Progenitor cell of endocrine pancreas (in vitro differentiated cells): ENCODE data around the gene C2orf66. TPM values are rescaled to one million over a fixed set of nuclear protein-coding genes. Genes with fewer than 3 reads are reported as not detected.
A peak's percentile ranks its signal among the peaks of the same experiment; 100 is the strongest.

Experiments used
- DNase-seq: peaks from one replicate; pipeline ENCODE4 v3.0.0; 2021; ENCODE audit warnings: low spot score; ENCODE audit not compliant: unreplicated experiment
- H3K27ac Mint-ChIP-seq: 2 replicates; pipeline ENCODE4 v1.8.0; 2021; ENCODE audit warnings: mild to moderate bottlenecking, moderate library complexity, mixed read lengths
- H3K27me3 Mint-ChIP-seq: 2 replicates; pipeline ENCODE4 v1.8.0; 2021; ENCODE audit warnings: mixed read lengths
- H3K36me3 Mint-ChIP-seq: 2 replicates; pipeline ENCODE4 v1.8.0; 2022; ENCODE audit warnings: mixed read lengths; ENCODE audit not compliant: insufficient read depth
- H3K4me1 Mint-ChIP-seq: 2 replicates; pipeline ENCODE4 v1.8.0; 2021; ENCODE audit warnings: low read depth, mixed read lengths
- H3K4me3 Mint-ChIP-seq: 2 replicates; pipeline ENCODE4 v1.8.0; 2021; ENCODE audit warnings: low read depth, mild to moderate bottlenecking, moderate library complexity, mixed read lengths
- H3K9me3 Mint-ChIP-seq: 2 replicates; pipeline ENCODE4 v1.8.0; 2021; ENCODE audit warnings: low read depth, mixed read lengths
- total RNA-seq: library from RNA; stranded (reverse); gene quantifications from 2 replicates; pipeline ENCODE4 v1.2.1, GENCODE V29; 2021
- TF ChIP-seq, protein P1 (sequence below): fragments of 200-600 bp; sonication (generic); IDR thresholded peaks from one replicate; pipeline ENCODE4 v1.5.0; 2021; ENCODE audit warnings: antibody characterized with exemption, mild to moderate bottlenecking; ENCODE audit not compliant: unreplicated experiment

The C2orf66 gene
- total RNA-seq, 1 donor from 2014 or later, result 0.38 TPM

DNA sequence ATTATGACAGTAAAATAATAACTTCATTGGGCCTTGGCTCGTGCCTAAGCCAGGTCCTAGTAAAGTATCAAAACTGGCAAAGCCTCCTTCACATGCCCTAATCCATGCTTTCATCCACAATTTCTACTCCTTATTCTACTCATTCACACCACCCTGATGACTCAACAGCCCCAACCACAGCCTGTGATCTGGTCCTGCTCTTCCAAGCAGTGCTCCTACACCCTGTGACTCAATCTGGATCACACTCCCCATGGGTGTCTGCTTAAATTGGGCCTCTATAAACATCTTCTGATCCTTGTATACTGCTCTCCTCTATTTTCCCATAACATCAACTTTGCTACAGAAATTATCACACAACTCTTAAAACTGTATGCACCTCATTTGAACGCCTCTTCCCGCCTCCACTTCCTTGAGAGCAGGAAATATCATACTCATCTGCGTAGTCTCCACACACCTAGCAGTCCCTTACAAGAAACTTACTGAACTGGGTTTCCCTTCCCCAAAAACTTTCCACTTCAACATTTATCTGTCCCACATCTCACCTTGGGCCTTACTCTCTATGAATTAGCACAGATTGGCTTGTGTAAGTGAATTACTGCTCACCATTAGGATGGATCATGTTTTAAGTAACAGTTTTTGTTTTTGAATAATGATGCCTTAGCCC lies 25.6 kb downstream of the C2orf66 start:
- Mint-ChIP-seq H3K36me3 (peaks cover 23% of the 10 kb centered on the region), H3K9me3 (no peaks in the 10 kb centered on the region), H3K4me3 (no peak overlapping the region), H3K4me1 (no peaks in the 10 kb centered on the region), H3K27me3 (no peaks in the 10 kb centered on the region), H3K27ac (no peak overlapping the region)
- DNase-seq, result no peak
- TF ChIP-seq, protein P1, sequence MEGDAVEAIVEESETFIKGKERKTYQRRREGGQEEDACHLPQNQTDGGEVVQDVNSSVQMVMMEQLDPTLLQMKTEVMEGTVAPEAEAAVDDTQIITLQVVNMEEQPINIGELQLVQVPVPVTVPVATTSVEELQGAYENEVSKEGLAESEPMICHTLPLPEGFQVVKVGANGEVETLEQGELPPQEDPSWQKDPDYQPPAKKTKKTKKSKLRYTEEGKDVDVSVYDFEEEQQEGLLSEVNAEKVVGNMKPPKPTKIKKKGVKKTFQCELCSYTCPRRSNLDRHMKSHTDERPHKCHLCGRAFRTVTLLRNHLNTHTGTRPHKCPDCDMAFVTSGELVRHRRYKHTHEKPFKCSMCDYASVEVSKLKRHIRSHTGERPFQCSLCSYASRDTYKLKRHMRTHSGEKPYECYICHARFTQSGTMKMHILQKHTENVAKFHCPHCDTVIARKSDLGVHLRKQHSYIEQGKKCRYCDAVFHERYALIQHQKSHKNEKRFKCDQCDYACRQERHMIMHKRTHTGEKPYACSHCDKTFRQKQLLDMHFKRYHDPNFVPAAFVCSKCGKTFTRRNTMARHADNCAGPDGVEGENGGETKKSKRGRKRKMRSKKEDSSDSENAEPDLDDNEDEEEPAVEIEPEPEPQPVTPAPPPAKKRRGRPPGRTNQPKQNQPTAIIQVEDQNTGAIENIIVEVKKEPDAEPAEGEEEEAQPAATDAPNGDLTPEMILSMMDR, result no peak

DNA sequence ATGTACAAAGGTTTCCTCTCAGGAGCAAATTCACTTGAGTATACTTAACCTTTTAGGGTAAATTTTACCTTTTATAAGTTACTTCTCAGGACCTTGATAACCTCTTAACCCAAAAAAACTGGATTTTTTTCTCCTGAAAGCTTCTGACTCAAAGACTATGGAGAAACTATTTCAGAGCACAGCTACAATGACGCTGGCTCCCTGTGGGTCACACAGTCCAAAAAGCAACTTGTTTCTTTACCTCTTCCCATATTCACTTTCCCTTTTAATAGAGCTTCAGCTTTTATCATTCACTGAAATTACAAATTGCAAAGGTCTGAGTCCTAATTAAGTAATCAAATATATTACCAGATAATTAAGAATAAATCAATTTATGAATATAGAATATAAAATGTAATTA lies 42.1 kb downstream of the C2orf66 start:
- Mint-ChIP-seq H3K4me1 (no peaks in the 10 kb centered on the region), H3K9me3 (no peaks in the 10 kb centered on the region), H3K36me3 (peaks cover 20% of the 10 kb centered on the region), H3K27ac (no peak overlapping the region), H3K27me3 (no peaks in the 10 kb centered on the region), H3K4me3 (no peak overlapping the region)
- no peak for DNase-seq
- TF ChIP-seq, protein P1, result no peak

DNA sequence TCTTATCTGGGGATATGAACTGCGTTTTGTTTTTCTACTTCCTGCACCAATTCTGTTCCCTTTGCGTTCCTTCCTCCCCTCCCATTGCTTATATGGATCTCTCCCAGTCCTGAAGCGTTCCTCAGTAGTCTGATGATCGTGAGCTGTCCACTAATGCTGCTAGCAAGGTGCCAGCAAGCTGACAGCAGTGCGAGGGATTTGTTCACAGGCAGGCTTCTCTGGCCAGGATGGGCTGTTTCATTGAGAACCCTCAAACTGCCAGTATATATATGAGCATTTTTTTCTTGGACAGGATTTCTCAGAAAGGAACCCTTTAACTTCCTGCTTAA lies 49.8 kb downstream of the C2orf66 start:
- H3K36me3 Mint-ChIP-seq, result peaks cover 47% of the 10 kb centered on the region
- no peak overlapping the region for H3K27ac Mint-ChIP-seq
- TF ChIP-seq, protein P1, result no peak
- no peaks in the 10 kb centered on the region for H3K27me3 Mint-ChIP-seq
- no peak for DNase-seq
- no peaks in the 10 kb centered on the region for H3K4me1 Mint-ChIP-seq
- no peak overlapping the region for H3K4me3 Mint-ChIP-seq
- peaks cover 33% of the 10 kb centered on the region for H3K9me3 Mint-ChIP-seq

DNA sequence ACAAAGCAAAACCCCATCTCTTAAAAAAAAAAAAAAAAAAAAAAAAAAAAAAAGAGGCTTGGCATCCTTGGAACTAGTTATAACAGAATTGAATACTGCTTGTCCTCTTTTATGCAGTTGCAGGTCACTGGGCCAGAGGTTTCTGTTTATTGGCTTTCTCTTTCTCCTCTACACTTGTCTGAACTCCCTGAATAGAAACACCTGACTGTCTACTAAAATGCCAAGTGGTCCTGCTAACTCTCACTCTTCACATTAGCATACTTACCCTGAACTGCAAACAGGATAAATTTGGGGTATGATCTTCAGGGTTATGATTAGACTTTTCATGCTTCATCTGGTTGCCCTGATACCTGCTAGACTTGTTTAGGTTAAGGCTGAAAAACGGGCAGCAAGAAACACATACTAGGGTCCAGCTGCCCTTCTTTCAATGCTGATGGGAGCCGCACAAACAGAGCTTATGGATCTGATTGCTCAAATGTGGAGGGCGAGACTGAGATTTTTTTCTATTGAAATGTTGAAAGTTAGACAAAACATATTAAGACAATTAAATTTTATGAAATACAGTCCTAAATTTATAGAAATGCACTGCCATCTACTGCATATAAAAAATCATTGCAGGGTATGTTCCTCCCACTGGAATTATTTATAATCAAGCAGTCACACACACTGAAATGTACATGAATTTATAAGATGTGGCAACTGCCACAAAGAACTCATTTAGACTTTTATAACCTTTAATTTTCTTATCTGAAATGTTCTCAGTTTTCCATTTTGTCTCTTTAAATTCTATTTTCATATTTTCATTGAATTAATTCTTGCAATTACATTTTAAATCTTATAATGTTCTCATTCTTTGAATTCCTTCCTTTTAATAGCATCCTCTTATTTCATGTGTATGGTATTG lies 50.4 kb downstream of the C2orf66 start:
- DNase-seq, result no peak
- Mint-ChIP-seq H3K27me3 (no peaks in the 10 kb centered on the region), H3K9me3 (peaks cover 38% of the 10 kb centered on the region), H3K36me3 (peaks cover 52% of the 10 kb centered on the region), H3K4me3 (no peak overlapping the region), H3K4me1 (no peaks in the 10 kb centered on the region), H3K27ac (no peak overlapping the region)
- TF ChIP-seq, protein P1, result peak; percentile 46

Other genes with a start within 250 kb of the C2orf66 start
- 19.6 and 20.0 TPM in 2 replicates for gene HECW2, start 215.8 kb downstream of the C2orf66 start, total RNA-seq
- gene CCDC150, start 169.6 kb downstream of the C2orf66 start, total RNA-seq, result 39.5 and 40.1 TPM in 2 replicates
- gene GTF3C3, start 9.7 kb downstream of the C2orf66 start, total RNA-seq, result 55.6 and 65.1 TPM in 2 replicates
- gene PGAP1, start 117.4 kb upstream of the C2orf66 start, total RNA-seq, result 49.2 and 54.8 TPM in 2 replicates